ENCODE data around the gene PLCL1. TPM values are rescaled to one million over a fixed set of nuclear protein-coding genes. Genes with fewer than 3 reads are reported as not detected.

The PLCL1 gene
- total and polyA plus RNA-seq, 2 donors (not counting 3 experiments of a cell fraction or from before 2014, with no cell fraction given): 0.79 to 3.4 TPM

GRCh38 chr2:198167346-198167745 lies 363.0 kb downstream of the PLCL1 start:
- intact Hi-C loops (cut with micrococcal nuclease): no loop called here
- H3K4me1 ChIP-seq (ENCODE audit: control insufficient read depth, extremely low read depth, insufficient read depth, low read length): no peaks in the 10 kb centered on the region
- BruUV-seq (replicated peaks): no TSS peak

More at GRCh38 chr2:198167346-198167745, 363.0 kb downstream of the PLCL1 start:
- no peaks in the 10 kb centered on the region for H3K27me3 ChIP-seq (ENCODE audit: control insufficient read depth in 2 of 2, insufficient read depth in 2 of 2, low read length in 2 of 2)
- H3K4me2 ChIP-seq (ENCODE audit: insufficient read depth, low read length): no peak overlapping the region
- no peaks in the 10 kb centered on the region for H4K20me1 ChIP-seq (replicated peaks; ENCODE audit: control insufficient read depth, extremely low read depth, insufficient read depth, low read length)
- no peak overlapping the region for H3K4me3 ChIP-seq (replicated peaks in 1 of 3; ENCODE audit: insufficient read depth in 1 of 3, low read depth in 1 of 3, low read length in 3 of 3)
- H3K36me3 ChIP-seq (ENCODE audit: control insufficient read depth in 2 of 2, extremely low read depth in 1 of 2, insufficient read depth in 2 of 2, low read length in 2 of 2): no peaks in the 10 kb centered on the region
- DNase-seq (ENCODE audit: low read depth, low spot score) (no peak), FAIRE-seq (no peak)
- H2AFZ ChIP-seq (ENCODE audit: low read depth, low read length): no peak overlapping the region
- no peak overlapping the region for H3K9ac ChIP-seq (replicated peaks; ENCODE audit: extremely low read depth, insufficient read depth, low read length)
- no peaks in the 10 kb centered on the region for H3K79me2 ChIP-seq (ENCODE audit: control insufficient read depth, insufficient read depth, low read length)
- H3K9me3 ChIP-seq (replicated peaks; ENCODE audit: control insufficient read depth, insufficient read depth, low read length): no peaks in the 10 kb centered on the region
- ChIA-PET POLR2A (no interaction called here), CTCF (interaction anchor here (0.9 kb wide), 1 partner anchor 389 kb away, joined by 3 read pairs; no protein-coding TSS in a partner anchor)
- no peak overlapping the region for H3K27ac ChIP-seq (ENCODE audit: insufficient read depth, low read depth, low read length)
- H3K9me1 ChIP-seq (replicated peaks; ENCODE audit: control insufficient read depth, extremely low read depth, insufficient read depth, low read length): no peaks in the 10 kb centered on the region
- dilution Hi-C loops (cut with MboI; ENCODE audit: extremely low pct_ligation_motif_present, low sequenced_read_pairs): no loop called here
- no peak for TF ChIP-seq POLR2A (IDR thresholded peaks at IDR 0.05; ENCODE audit: low read depth, low read length)
- no peak for TF ChIP-seq EZH2 (IDR thresholded peaks at IDR 0.05; ENCODE audit: borderline replicate concordance, low read depth, low read length, severe bottlenecking)
- no peak for TF ChIP-seq MAX (IDR thresholded peaks at IDR 0.05; ENCODE audit: insufficient read depth, insufficient read length)
- TF ChIP-seq POLR2AphosphoS5 (IDR thresholded peaks at IDR 0.05; ENCODE audit: insufficient read depth, low read depth, low read length): no peak
- TF ChIP-seq MYC (IDR thresholded peaks at IDR 0.05; ENCODE audit: low read depth, low read length): no peak
- TF ChIP-seq JUN (IDR thresholded peaks at IDR 0.05; ENCODE audit: borderline replicate concordance, insufficient read depth, insufficient read length, low read depth): no peak
- TF ChIP-seq CTCF (IDR thresholded peaks at IDR 0.05; ENCODE audit: extremely low read depth in 1 of 2, insufficient read depth in 1 of 2, low read depth in 1 of 2, low read length in 2 of 2): no peak
- no peak for TF ChIP-seq FOS (IDR thresholded peaks at IDR 0.05; ENCODE audit: borderline replicate concordance, insufficient read depth, low read length)
- TF ChIP-seq GATA2 (IDR thresholded peaks at IDR 0.05; ENCODE audit: insufficient read depth, insufficient read length, low read depth, low read length): no peak
